Keratinocyte (primary cell): ENCODE data around the gene CDH13.

Experiments
- EZH2 ChIP-seq: IDR thresholded peaks from one replicate; pipeline ENCODE4 v1.6.1; 2012; ENCODE audit warnings: inconsistent platforms, mild to moderate bottlenecking, low read length, moderate library complexity
- TF ChIP-seq, protein P1 (sequence below), 3 experiments: IDR thresholded peaks in 1 of 3; conservative IDR thresholded peaks in 1 of 3; optimal IDR thresholded peaks in 1 of 3; 2 replicates in 2 of 3; 3 replicates in 1 of 3; pipeline versions ENCODE3 to v1.5.1; 2011; ENCODE audit warnings: low read length in 3 of 3, mild to moderate bottlenecking in 3 of 3, moderate library complexity in 2 of 3, control low read depth in 1 of 3, inconsistent platforms in 1 of 3; ENCODE audit not compliant: insufficient read depth in 2 of 3; ENCODE audit errors: extremely low read depth in 1 of 3

DNA sequence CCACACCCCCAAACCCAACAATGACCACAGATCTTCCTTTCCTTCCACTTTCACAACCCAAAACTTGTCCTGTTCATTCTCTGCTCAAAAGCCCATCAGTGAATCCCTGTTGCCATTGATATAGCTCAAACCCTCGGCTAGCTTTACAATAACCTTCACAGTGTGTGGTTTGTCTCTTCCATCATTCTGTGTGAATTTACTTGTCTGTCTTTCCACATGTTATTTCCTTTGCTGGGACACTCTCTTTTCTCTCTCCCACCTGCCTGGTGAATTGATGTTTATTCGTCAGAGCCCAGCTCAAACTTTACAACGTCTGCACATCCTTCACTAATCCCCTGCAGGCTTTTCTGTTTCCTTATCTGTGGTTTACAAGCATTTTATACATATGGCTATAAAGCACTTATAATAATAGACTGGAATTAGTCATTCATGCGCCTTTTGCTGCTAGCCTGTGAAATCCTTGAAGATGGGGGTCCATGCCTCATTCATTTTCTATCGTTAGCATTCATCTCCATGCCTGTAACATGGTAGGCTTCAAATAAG, 114.4 kb downstream of the CDH13 start:
- TF ChIP-seq, protein P1, sequence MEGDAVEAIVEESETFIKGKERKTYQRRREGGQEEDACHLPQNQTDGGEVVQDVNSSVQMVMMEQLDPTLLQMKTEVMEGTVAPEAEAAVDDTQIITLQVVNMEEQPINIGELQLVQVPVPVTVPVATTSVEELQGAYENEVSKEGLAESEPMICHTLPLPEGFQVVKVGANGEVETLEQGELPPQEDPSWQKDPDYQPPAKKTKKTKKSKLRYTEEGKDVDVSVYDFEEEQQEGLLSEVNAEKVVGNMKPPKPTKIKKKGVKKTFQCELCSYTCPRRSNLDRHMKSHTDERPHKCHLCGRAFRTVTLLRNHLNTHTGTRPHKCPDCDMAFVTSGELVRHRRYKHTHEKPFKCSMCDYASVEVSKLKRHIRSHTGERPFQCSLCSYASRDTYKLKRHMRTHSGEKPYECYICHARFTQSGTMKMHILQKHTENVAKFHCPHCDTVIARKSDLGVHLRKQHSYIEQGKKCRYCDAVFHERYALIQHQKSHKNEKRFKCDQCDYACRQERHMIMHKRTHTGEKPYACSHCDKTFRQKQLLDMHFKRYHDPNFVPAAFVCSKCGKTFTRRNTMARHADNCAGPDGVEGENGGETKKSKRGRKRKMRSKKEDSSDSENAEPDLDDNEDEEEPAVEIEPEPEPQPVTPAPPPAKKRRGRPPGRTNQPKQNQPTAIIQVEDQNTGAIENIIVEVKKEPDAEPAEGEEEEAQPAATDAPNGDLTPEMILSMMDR (optimal IDR thresholded peaks at IDR 0.05 in 1 of 3, IDR thresholded peaks at IDR 0.05 in 1 of 3, conservative IDR thresholded peaks at IDR 0.05 in 1 of 3; ENCODE audit: extremely low read depth in 1 of 3, insufficient read depth in 2 of 3, low read length in 3 of 3): no peak
- no peak for TF ChIP-seq EZH2
